GM11168 (cell line): ENCODE data around the gene LIN37.
"Not testable (repeated sequence)": the region's sequence is repeated elsewhere in the genome, so short reads cannot be mapped to it uniquely, and the experiment has no call there.

Experiments
- in situ Hi-C: fragments of 300-500 bp; cut with MboI; formaldehyde crosslinking; loops from one replicate; pipeline ENCODE4 v1.12.0; 2022; ENCODE audit warnings: low sequenced_read_pairs; ENCODE audit not compliant: unreplicated experiment

LIN37 gene

DNA sequence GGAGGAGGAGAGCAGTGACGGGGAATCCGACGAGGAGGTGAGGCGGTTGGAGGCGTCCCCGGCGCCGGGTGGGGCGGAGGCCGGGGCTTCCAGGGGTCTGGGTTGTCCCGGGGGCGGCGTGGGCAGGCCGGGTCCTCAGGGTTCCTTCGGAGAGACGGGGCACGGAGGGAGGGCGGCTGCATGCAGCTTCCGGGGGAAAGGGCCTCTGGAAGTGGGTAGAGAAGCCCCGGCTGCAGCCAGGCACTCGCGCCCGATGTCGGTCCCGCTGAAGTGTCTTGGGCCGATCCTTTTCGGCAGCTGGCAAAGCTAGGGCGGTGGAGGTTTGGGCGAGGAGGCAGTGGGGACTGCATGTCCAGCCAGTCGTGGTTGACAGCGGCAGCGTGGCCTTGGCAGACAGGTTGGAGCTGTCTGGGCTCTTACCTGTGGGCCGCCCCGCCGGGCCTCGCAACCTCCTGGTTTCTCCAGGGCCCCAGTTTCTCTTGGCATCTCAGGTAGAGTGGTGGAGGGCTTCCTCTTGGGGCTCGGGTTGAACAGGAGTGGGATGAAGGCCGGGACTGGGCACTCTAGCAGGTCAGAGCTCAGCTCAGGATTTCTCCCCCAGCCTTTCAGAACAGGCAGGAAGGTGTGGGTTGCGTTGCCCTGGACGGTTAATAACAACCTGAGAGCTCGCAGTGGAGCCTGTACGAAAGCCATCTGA lies 29.9 kb upstream of the LIN37 start:
- in situ Hi-C loops, result no loop called here

- in situ Hi-C loops, result no loop called here
Observed at GRCh38 chr19:35719402-35720162, 28.8 kb upstream of the LIN37 start.

GRCh38 chr19:35720163-35720524 lies 28.2 kb upstream of the LIN37 start:
- in situ Hi-C loops, result no loop called here

DNA sequence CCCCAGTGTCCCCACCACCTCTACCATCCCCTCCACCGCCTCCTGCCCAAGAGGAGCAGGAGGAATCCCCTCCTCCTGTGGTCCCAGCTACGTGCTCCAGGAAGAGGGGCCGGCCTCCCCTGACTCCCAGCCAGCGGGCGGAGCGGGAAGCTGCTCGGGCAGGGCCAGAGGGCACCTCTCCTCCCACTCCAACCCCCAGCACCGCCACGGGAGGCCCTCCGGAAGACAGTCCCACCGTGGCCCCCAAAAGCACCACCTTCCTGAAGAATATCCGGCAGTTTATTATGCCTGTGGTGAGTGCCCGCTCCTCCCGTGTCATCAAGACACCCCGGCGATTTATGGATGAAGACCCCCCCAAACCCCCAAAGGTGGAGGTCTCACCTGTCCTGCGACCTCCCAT lies 27.7 kb upstream of the LIN37 start:
- in situ Hi-C loops, result no loop called here

- in situ Hi-C loops, result no loop called here
Observed at GRCh38 chr19:35721374-35721773, 27.0 kb upstream of the LIN37 start.

GRCh38 chr19:35722461-35722860 lies 25.9 kb upstream of the LIN37 start:
- in situ Hi-C loops, result no loop called here

GRCh38 chr19:35722897-35723296 lies 25.5 kb upstream of the LIN37 start:
- in situ Hi-C loops, result no loop called here

- in situ Hi-C loops, result no loop called here
Observed at GRCh38 chr19:35723671-35724070, 24.7 kb upstream of the LIN37 start.

DNA sequence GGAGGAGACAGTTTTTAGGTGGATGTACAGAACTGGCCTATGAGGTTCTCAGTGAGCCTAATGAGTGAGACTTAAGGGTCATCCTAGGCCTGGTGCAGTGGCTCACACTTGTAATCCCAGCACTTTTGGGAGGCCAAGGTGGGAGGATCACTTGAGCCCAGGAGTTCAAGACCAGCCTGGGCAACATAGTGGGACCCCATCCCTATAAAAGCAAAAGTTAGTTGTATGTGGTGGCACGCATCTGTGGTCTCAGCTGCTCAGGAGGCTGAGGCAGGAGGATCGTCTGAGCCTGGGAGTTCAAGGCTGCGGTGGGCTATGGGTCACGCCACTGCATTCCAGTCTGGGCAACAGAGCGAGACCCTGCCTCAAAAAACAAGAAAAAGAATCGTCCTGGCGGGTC lies 24.2 kb upstream of the LIN37 start:
- in situ Hi-C loops, result not testable (repeated sequence)

- in situ Hi-C loops, result no loop called here
Observed at GRCh38 chr19:35724560-35724959, 23.8 kb upstream of the LIN37 start.

DNA sequence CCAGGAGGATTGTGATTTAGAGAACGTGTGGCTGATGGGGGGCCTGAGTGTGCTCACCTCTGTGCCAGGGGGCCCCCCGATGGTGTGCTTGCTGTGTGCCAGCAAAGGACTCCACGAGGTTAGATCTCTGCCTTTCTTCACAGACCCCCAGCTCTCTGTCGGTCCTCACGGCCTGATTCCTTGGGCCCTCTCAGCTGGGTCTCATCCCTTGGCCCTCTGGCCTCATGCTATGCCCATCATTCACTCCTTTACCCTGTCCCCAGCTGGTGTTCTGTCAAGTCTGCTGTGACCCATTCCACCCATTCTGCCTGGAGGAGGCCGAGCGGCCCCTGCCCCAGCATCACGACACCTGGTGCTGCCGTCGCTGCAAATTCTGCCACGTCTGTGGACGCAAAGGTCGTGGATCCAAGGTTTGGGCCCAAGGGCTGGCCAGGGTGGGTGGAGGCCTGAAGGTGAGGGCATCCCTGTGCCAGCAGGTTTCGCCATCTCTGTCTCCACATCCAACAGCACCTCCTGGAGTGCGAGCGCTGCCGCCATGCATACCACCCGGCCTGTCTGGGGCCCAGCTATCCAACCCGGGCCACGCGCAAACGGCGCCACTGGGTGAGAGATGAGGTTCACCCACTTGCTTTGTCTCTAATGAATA lies 23.0 kb upstream of the LIN37 start:
- in situ Hi-C loops, result no loop called here

- in situ Hi-C loops, result no loop called here
Observed at GRCh38 chr19:35727053-35727955, 21.1 kb upstream of the LIN37 start.

- in situ Hi-C loops, result no loop called here
Observed at GRCh38 chr19:35727956-35728706, 20.2 kb upstream of the LIN37 start.

DNA sequence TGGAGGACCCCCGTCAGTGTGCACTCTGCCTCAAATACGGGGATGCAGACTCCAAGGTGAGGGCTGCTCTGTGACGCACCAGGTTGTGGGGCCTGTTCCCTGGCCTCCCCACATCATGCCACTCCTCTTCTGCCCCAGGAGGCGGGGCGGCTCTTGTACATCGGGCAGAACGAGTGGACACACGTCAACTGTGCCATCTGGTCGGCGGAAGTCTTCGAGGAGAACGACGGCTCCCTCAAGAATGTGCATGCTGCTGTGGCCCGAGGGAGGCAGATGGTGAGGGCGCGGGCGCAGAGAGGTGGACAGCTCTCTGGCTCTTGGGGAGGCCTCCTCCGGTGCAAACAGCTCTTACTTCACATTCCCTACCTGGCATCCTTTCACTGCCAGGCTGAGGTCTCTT lies 19.4 kb upstream of the LIN37 start:
- in situ Hi-C loops, result no loop called here

DNA sequence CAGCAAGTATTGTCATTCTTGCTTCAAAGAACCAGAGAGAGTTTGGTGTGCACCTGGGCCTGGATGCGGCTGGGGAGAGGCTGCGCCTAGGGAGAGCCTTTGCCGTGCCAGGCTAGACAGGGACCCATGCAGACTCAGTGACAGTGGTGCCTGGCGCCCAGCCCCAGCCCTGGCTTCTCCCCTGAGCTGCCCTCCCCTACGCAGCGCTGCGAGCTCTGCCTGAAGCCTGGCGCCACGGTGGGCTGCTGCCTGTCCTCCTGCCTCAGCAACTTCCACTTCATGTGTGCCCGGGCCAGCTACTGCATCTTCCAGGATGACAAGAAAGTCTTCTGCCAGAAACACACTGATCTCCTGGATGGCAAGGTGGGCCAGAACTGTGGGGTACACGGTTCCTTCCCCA lies 18.6 kb upstream of the LIN37 start:
- in situ Hi-C loops, result no loop called here

- in situ Hi-C loops, result no loop called here
Observed at GRCh38 chr19:35730326-35730725, 18.1 kb upstream of the LIN37 start.

DNA sequence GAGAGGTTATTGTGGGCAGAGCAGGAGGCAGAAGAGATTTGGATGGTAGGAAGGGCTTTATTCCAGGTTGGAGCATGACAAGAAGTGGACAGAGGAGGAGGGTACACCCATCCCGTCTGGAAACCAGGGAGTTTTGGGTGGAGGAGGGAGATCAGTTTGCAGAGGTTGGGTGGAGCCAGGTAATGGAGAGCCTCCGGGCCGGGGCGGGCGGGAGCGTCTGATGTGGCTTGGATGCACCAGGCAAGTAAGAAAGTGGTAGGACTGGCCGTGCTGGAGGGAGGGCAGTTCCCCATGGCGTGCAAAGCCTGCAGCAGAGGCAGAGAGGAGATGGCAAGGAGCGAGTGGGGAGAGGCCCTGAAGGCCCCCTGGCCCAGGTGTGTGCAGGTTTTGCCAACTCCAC lies 17.0 kb upstream of the LIN37 start:
- in situ Hi-C loops, result no loop called here

- in situ Hi-C loops, result no loop called here
Observed at GRCh38 chr19:35731779-35732405, 16.5 kb upstream of the LIN37 start.

DNA sequence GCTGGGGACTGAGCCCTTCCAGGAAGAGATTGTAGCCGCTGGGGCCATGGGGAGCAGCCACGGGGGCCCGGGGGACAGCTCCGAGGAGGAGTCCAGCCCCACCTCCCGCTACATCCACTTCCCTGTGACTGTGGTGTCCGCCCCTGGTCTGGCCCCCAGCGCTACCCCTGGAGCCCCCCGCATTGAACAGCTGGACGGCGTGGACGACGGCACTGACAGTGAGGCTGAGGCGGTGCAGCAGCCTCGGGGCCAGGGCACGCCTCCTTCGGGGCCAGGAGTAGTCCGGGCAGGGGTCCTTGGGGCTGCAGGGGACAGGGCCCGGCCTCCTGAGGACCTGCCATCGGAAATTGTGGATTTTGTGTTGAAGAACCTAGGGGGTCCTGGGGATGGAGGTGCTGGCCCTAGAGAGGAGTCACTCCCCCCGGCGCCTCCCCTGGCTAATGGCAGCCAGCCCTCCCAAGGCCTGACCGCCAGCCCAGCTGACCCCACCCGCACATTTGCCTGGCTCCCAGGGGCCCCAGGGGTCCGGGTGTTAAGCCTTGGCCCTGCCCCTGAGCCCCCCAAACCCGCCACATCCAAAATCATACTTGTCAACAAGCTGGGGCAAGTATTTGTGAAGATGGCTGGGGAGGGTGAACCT lies 15.7 kb upstream of the LIN37 start:
- in situ Hi-C loops, result no loop called here
